KMS-11 (cell line): ENCODE data around the gene ASH1L.

Experiments used
- H2AFZ ChIP-seq: fragments of 200-600 bp; sonication (generic); 2 replicates; pipeline ENCODE4 v1.6.1; 2016; ENCODE audit warnings: antibody characterized with exemption, mixed run types, low read depth
- H3K27ac ChIP-seq: fragments of 200-600 bp; sonication (generic); 2 replicates; pipeline ENCODE4 v1.6.1; 2016; ENCODE audit warnings: mild to moderate bottlenecking, mixed run types
- H3K27me3 ChIP-seq: fragments of 200-600 bp; sonication (generic); 2 replicates; pipeline ENCODE4 v1.6.1; 2017; ENCODE audit warnings: mild to moderate bottlenecking, low read depth, mixed run types, moderate library complexity; ENCODE audit not compliant: insufficient read depth
- H3K36me3 ChIP-seq: fragments of 200-600 bp; sonication (generic); 2 replicates; pipeline ENCODE4 v1.6.1; 2017; ENCODE audit warnings: mild to moderate bottlenecking, mixed run types; ENCODE audit not compliant: insufficient read depth
- H3K4me1 ChIP-seq: fragments of 200-600 bp; sonication (generic); 2 replicates; pipeline ENCODE4 v1.6.1; 2016; ENCODE audit warnings: mild to moderate bottlenecking, low read depth, mixed run types; ENCODE audit not compliant: poor library complexity, severe bottlenecking
- H3K4me2 ChIP-seq: fragments of 200-600 bp; sonication (generic); 2 replicates; pipeline ENCODE4 v1.7.0; 2016; ENCODE audit warnings: mild to moderate bottlenecking, mixed run types
- H3K4me3 ChIP-seq: fragments of 200-600 bp; sonication (generic); IDR thresholded peaks from 2 replicates; pipeline ENCODE4 v1.6.1; 2017; ENCODE audit warnings: low read depth, low read length, mixed read lengths; ENCODE audit not compliant: insufficient read depth
- H3K79me2 ChIP-seq: fragments of 200-600 bp; sonication (generic); 2 replicates; pipeline ENCODE4 v1.6.1; 2016; ENCODE audit warnings: low read depth, mixed run types; ENCODE audit not compliant: insufficient read depth
- H3K9ac ChIP-seq: fragments of 200-600 bp; sonication (generic); 2 replicates; pipeline ENCODE4 v1.6.1; 2016; ENCODE audit warnings: mild to moderate bottlenecking, mixed run types
- H4K20me1 ChIP-seq: fragments of 200-600 bp; sonication (generic); 2 replicates; pipeline ENCODE4 v1.6.1; 2016; ENCODE audit warnings: mild to moderate bottlenecking, mixed run types; ENCODE audit not compliant: insufficient read depth
- CTCF ChIP-seq: fragments of 200-600 bp; sonication (generic); conservative IDR thresholded peaks from 2 replicates; pipeline ENCODE4 v1.6.1; 2017; ENCODE audit warnings: low read depth, mild to moderate bottlenecking, antibody characterized with exemption, low read length, moderate library complexity, mixed read lengths

ASH1L gene

GRCh38 chr1:155300024-155300423, 262.6 kb downstream of the ASH1L start:
- no peak overlapping the region for H3K9ac ChIP-seq
- no peak overlapping the region for H3K4me3 ChIP-seq
- H3K27me3 ChIP-seq: peaks cover 15% of the 10 kb centered on the region; the same call in 1 of the 2 replicates
- H3K79me2 ChIP-seq: no peaks in the 10 kb centered on the region
- H3K4me1 ChIP-seq: no peaks in the 10 kb centered on the region
- H3K4me2 ChIP-seq: no peak overlapping the region
- H3K36me3 ChIP-seq: no peaks in the 10 kb centered on the region
- TF ChIP-seq CTCF: no peak
- H4K20me1 ChIP-seq: no peaks in the 10 kb centered on the region
- H3K27ac ChIP-seq: no peak overlapping the region
- H2AFZ ChIP-seq: no peak overlapping the region

- H4K20me1 ChIP-seq: no peaks in the 10 kb centered on the region
- peaks cover 27% of the 10 kb centered on the region; the same call in 1 of the 2 replicates for H3K27me3 ChIP-seq
- H3K4me1 ChIP-seq: no peaks in the 10 kb centered on the region
- no peak overlapping the region for H2AFZ ChIP-seq
- H3K4me2 ChIP-seq: no peak overlapping the region
- no peak overlapping the region for H3K27ac ChIP-seq
- H3K4me3 ChIP-seq: no peak overlapping the region
- no peak overlapping the region for H3K9ac ChIP-seq
- no peak for TF ChIP-seq CTCF
- H3K79me2 ChIP-seq: no peaks in the 10 kb centered on the region
- no peaks in the 10 kb centered on the region for H3K36me3 ChIP-seq
Observed at GRCh38 chr1:155297384-155297783, 265.2 kb downstream of the ASH1L start.

- Histone ChIP-seq H3K79me2 (no peaks in the 10 kb centered on the region), H3K4me2 (no peak overlapping the region), H3K9ac (no peak overlapping the region)
Observed at GRCh38 chr1:155296661-155297060, 265.9 kb downstream of the ASH1L start.

GRCh38 chr1:155295942-155296267, 266.7 kb downstream of the ASH1L start:
- Histone ChIP-seq H3K27ac (no peak overlapping the region), H3K4me3 (no peak overlapping the region), H3K9ac (no peak overlapping the region), H3K36me3 (no peaks in the 10 kb centered on the region), H3K27me3 (peaks cover 41% of the 10 kb centered on the region; the same call in 1 of the 2 replicates), H2AFZ (no peak overlapping the region), H4K20me1 (no peaks in the 10 kb centered on the region), H3K4me2 (no peak overlapping the region), H3K4me1 (no peaks in the 10 kb centered on the region), H3K79me2 (no peaks in the 10 kb centered on the region)
- TF ChIP-seq CTCF: no peak

More at GRCh38 chr1:155296661-155297060, 265.9 kb downstream of the ASH1L start:
- Histone ChIP-seq H4K20me1 (no peaks in the 10 kb centered on the region), H2AFZ (no peak overlapping the region), H3K27me3 (peaks cover 34% of the 10 kb centered on the region; the same call in 1 of the 2 replicates), H3K4me1 (no peaks in the 10 kb centered on the region), H3K4me3 (no peak overlapping the region), H3K27ac (no peak overlapping the region), H3K36me3 (no peaks in the 10 kb centered on the region)
- TF ChIP-seq CTCF: no peak
